Left renal pelvis (tissue), 4 donors: ENCODE measurements around the gene SYNJ2BP. TPM values are rescaled to one million over a fixed set of nuclear protein-coding genes. Genes with fewer than 3 reads are reported as not detected.
A peak's percentile ranks its signal among the peaks of the same experiment; 100 is the strongest.
"Not testable (repeated sequence)": the region's sequence is repeated elsewhere in the genome, so short reads cannot be mapped to it uniquely, and the experiment has no call there.

ENCODE experiments used
- DNase-seq, 4 donors: peaks; one replicate each; pipeline ENCODE4 v3.0.0-alpha.2; 2013; ENCODE audit warnings: low read depth in 4 of 4, low spot score in 3 of 4
- polyA plus RNA-seq, 4 donors: library from polyadenylated mRNA; unstranded; fragments of 120-200 nt; gene quantifications; one replicate each; pipeline ENCODE4 v1.2.1, GENCODE V29; 2013; ENCODE audit not compliant: insufficient read length in 4 of 4

The SYNJ2BP gene, protein sequence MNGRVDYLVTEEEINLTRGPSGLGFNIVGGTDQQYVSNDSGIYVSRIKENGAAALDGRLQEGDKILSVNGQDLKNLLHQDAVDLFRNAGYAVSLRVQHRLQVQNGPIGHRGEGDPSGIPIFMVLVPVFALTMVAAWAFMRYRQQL
- polyA plus RNA-seq = 10 to 100 TPM; 25.2 to 44.2 (median 42.3) TPM

DNA sequence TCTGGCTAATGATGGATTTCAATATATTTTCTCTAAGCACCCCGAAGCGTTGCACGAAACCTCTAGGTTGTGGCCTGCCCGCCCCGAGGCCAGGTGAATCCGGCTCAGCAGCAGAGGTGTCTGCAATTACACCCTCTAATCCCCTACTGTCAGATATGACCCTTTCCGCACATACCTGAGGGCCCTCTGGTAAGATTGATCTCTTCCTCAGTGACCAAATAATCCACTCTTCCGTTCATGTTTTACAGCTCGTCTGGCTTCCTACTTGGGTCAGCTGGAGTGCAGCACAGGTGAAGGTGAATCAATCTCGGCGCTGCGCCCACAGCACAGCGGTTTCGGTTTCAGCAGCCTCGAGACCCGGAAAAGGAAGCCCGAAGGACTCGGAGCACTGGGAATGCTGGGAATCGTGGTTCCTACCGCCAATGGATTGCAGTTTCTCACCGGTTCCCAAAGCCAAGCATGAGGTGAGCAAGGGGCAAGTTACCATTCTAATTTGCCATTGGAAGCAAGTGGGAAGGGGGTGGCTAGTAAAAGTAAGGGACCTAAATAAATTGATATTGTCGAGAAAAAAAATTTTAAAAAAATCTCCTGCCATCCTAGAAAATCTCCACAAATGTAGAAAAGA is at the start of gene SYNJ2BP:
TSS of gene SYNJ2BP (minus strand) at position 366 of the 625 bp plus-strand sequence. CDS start at position 239, 127 bp downstream.
- peak; percentile 55 to 65 (median 62) for DNase-seq

DNA sequence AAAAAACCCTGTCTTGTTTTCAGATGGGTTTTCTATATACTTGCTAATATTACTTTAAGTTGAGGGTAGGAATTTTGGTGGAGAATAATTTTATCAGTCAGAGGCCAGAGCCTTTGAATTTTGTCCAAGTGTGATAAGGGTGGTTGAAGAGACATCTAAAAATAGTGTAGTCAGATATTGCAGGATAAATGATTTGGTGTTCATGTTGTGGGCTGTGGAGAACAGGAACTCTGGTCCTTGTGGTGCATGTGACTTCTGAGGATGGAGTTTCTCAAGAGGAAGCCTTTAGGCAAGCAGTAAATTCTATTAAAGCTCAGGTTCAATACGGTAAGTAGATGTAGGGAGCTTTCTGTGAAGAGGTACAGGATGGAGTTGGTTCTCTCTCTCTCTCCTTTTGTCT is 37.8 kb upstream of the SYNJ2BP start:
- no peak for DNase-seq

DNA sequence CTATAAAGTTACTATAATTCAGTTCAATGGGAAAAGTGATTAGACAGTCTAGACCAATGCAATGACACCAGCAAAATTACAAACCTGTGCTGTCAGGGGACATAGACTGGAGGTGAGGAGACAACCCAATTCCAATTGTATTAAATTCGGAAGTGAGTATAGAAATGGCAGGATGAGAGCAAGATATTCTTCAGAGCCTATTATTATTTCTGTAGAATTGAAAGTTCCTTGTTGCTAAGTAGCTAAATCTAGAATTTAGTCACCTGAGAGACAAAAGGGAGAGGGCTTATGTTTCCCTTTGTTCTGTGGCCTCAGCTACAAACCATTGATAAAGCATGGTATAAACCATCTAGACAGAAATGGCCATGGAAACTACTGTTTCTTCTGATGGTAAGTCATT is 35.0 kb upstream of the SYNJ2BP start, which contains the start of gene ADAM21:
TSS of gene ADAM21 (plus strand) at position 301 of the 400 bp plus-strand sequence. CDS start 5,326 bp downstream, outside the sequence.
- DNase-seq = no peak

GRCh38 chr14:70448633-70449340 is 31.9 kb upstream of the SYNJ2BP start:
- DNase-seq = no peak

GRCh38 chr14:70442750-70443149 is 25.9 kb upstream of the SYNJ2BP start:
- DNase-seq = no peak

DNA sequence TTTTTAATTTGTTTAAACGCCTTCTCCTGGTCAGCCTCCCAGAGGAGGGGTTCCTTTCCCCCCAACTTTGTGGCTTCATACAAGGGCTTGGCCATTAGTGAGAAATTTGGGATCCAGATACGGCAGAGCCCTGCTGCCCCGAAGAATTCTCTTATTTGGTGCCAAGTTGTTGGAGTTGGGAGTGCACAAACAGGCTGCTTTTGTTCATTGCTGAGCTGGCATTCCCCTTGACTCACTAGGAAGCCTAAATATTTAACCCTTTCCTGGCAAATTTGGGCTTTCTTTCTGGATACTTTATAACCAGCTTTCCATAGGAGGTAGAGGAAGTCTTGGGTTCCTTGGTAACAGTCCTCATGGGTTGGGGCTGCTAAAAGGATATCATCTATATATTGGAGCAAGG is 24.8 kb upstream of the SYNJ2BP start:
- DNase-seq = no peak

- DNase-seq = no peak
Observed at GRCh38 chr14:70436867-70437266, 20.0 kb upstream of the SYNJ2BP start.

GRCh38 chr14:70426555-70426954 is 9.7 kb upstream of the SYNJ2BP start:
- not testable (repeated sequence) for DNase-seq

GRCh38 chr14:70425354-70425753 is 8.5 kb upstream of the SYNJ2BP start:
- no peak for DNase-seq

DNA sequence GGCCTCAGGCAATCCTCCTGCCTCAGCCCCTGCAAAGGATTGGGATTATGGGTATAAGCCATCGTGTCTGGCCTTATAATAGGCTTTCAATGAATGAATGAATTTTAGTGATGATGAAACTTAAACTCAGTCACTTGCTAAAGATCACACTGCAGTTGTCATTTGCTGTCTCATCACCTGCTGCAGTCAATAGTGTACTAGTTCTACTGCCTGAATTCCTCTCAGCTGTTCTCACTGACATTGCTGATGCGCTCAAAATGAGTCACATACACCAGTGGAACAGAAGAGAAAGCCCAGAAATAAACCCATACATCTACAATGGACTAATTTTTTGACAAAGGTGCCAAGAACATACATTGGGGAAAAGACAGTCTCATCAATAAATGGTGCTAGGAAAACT is 5.6 kb upstream of the SYNJ2BP start:
- no peak for DNase-seq

DNA sequence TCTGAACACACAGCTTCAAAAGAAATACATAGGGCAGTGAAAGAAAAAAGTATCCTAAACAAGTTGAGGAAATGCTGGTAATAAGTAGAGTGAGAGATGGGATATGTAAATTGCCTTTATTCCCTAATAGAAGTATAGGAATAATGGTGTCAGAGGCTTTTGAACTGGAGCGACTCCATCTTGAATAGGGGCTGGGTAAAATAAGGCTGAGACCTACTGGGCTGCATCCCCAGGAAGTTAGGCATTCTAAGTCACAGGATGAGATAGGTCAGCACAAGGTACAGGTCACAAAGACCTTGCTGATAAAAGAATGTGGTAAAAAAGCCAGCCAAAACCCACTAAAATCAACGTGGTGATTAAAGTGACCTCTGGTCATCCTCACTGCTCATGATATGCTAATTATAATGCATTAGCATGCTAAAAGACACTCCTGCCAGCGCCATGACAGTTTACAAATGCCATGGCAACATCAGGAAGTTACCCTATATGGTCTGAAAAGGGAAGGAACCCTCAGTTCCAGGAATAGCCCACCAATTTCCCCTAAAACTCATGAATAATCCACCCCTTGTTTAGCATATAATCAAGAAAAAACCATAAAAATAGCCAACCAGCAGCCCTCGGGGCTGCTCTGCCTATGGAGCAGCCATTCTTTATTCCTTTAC is 2.5 kb upstream of the SYNJ2BP start:
- DNase-seq = not testable (repeated sequence)

- peak in 2 of 4 donors; percentile 3 to 6 for DNase-seq
Observed at GRCh38 chr14:70416338-70416724, 559 bp downstream of the SYNJ2BP start.

GRCh38 chr14:70415788-70416187 is 1.1 kb downstream of the SYNJ2BP start:
- no peak for DNase-seq

- DNase-seq = no peak
Observed at GRCh38 chr14:70407621-70408020, 9.3 kb downstream of the SYNJ2BP start.

DNA sequence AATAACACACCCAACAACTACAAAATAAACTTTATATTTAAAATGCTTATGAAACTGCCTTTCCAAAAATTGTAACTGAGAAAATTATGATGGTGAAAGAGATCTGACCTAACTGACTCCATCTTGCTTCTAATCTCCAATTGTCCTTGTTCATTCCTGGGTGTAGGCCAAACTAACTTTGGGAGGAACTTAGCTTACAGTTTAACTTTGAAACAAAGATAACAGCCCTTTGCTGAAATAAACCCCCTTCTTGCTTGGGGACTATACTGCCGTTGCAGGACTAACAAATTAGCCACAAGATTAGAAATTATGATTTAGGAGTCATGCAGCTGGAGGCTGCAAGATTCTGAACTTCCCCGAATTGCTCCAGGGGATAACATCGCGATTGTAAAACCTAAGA is 10.7 kb downstream of the SYNJ2BP start:
- DNase-seq = not testable (repeated sequence)

DNA sequence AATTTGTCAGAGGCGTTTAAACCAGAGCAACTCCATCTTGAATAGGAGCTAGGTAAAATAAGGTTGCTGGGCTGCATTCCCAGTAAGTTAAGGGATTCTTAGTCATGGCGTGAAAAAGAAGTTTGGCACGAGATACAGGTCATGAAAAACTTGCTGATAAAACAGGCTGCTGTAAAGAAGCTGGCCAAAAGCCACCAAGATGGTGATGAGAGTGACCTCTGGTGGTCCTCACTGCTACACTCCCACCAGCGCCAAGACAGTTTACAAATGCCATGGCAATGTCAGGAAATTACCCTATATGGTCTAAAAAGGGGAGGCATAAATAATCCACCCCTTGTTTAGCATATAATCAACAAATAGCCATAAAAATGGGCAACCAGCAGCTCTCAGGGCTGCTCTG is 13.6 kb downstream of the SYNJ2BP start:
- not testable (repeated sequence) for DNase-seq

GRCh38 chr14:70401643-70402042 is 15.2 kb downstream of the SYNJ2BP start:
- no peak for DNase-seq

DNA sequence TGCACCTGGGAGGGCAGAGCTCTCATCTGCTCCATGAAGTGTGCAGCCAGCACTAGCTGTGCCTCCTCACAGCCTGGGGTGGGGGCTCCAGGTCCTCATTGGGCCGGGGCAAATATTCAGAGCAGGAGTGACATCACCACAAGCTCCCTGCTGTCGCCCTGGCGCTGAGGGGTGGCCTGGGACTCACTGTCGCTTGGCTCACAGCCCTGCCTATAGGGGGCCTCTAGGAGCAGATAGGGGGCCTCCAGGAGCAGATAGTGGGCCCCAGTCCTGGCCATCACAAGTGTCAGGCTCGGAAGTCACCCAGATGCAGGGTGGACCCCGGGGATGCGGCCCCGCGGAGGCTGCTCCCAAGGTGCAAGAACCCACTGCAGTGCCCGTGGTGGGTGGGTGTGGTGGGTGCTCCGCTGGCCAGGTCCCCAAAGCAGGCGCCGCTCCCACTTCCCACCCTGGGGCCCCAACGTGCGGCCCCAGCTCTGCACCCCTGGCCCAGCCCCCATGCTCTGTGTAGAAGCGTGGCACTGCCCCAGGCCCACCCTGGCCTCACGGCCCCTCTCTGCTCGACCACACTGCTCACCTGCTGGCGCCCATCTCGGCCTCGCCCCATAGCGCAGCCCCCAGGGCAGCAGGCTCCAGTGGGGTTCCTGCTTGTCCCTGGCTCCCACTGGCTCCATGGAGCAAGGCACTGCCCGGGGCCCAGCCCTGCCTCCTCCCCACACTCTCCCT is 18.0 kb downstream of the SYNJ2BP start:
- DNase-seq = no peak

DNA sequence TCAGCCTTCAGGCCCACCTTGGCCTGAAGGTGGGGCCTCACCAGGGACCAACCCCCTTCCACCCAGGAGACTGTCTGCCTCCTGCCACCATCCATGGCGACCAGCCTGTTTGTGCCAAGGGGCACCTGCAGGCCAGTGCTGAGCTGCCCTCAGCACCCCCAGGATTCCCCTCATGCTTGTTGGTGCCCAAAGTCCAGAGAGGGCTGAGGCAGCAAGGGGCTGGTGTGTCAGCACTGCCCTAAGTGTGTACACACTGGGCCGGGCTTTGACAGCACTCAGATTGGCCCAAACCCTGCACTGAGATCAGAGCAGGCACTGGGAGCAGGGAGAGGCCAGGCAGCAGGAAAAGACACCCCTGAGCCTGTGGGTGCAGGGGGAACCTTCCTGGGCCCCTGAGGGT is 18.6 kb downstream of the SYNJ2BP start:
- no peak for DNase-seq

DNA sequence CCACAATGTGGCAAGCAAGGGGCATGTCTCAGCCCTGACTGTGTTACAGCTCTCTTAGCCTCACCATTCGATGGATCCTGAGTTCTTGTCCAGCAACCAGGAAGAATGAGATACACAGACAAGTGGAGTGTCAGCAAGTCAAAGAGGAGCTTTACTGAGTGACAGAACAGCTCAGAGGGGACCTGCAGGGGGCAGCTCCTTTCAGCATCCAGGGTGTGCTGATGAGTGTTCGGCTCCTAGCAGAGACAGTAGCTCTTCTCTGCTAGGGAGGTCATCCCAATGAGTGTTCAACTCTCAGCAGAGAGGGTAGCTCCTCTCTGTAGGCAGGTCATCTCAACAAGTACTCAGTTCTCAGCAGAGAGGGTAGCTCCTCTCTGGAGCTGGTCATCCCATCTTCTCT is 19.1 kb downstream of the SYNJ2BP start:
- no peak for DNase-seq
